IPS-15b (cell line): Measurements from ENCODE around the gene FRMPD3.
"Not testable (repeated sequence)": the region's sequence is repeated elsewhere in the genome, so short reads cannot be mapped to it uniquely, and the experiment has no call there.

Source experiments
- H3K27me3 ChIP-seq: one replicate; pipeline ENCODE4 v1.6.1; 2013; ENCODE audit warnings: low read length; ENCODE audit not compliant: control insufficient read depth, insufficient read depth
- H3K36me3 ChIP-seq: one replicate; pipeline ENCODE4 v1.6.1; 2013; ENCODE audit warnings: low read length; ENCODE audit not compliant: control insufficient read depth, insufficient read depth
- H3K4me1 ChIP-seq: one replicate; pipeline ENCODE4 v1.6.1; 2013; ENCODE audit warnings: mild to moderate bottlenecking, low read length; ENCODE audit not compliant: control insufficient read depth, insufficient read depth
- H3K4me3 ChIP-seq: one replicate; pipeline ENCODE4 v1.5.1; 2013; ENCODE audit warnings: low read depth, low read length
- H3K9ac ChIP-seq: one replicate; pipeline ENCODE4 v1.6.1; 2013; ENCODE audit warnings: low read depth, mild to moderate bottlenecking, low read length
- H3K9me3 ChIP-seq: one replicate; pipeline ENCODE4 v1.6.1; 2013; ENCODE audit warnings: mild to moderate bottlenecking, low read length; ENCODE audit not compliant: control insufficient read depth, insufficient read depth

The FRMPD3 gene

GRCh38 chrX:107450823-107451509 is 1.5 kb downstream of the FRMPD3 start:
- Histone ChIP-seq H3K27me3 (peaks cover 36% of the 10 kb centered on the region), H3K4me3 (peak overlapping the region; percentile 71), H3K4me1 (peaks cover 21% of the 10 kb centered on the region), H3K9me3 (no peaks in the 10 kb centered on the region), H3K36me3 (no peaks in the 10 kb centered on the region), H3K9ac (peak overlapping the region; percentile 26)

- Histone ChIP-seq H3K27me3 (peaks cover 31% of the 10 kb centered on the region), H3K36me3 (no peaks in the 10 kb centered on the region), H3K4me1 (peaks cover 21% of the 10 kb centered on the region), H3K4me3 (peak overlapping the region; percentile 71), H3K9me3 (no peaks in the 10 kb centered on the region), H3K9ac (peak overlapping the region; percentile 26)
These were observed 2.3 kb downstream of the FRMPD3 start for GRCh38 chrX:107451731-107452130.

GRCh38 chrX:107452581-107452980 is 3.1 kb downstream of the FRMPD3 start:
- peaks cover 21% of the 10 kb centered on the region for H3K4me1 ChIP-seq
- H3K9me3 ChIP-seq: no peaks in the 10 kb centered on the region
- peaks cover 22% of the 10 kb centered on the region for H3K27me3 ChIP-seq
- no peaks in the 10 kb centered on the region for H3K36me3 ChIP-seq
- H3K4me3 ChIP-seq: no peak overlapping the region
- H3K9ac ChIP-seq: no peak overlapping the region

- Histone ChIP-seq H3K4me1 (peaks cover 13% of the 10 kb centered on the region), H3K4me3 (no peak overlapping the region), H3K9me3 (no peaks in the 10 kb centered on the region), H3K27me3 (peaks cover 10% of the 10 kb centered on the region), H3K9ac (no peak overlapping the region), H3K36me3 (no peaks in the 10 kb centered on the region)
These were observed 4.8 kb downstream of the FRMPD3 start for GRCh38 chrX:107454302-107454701.

DNA sequence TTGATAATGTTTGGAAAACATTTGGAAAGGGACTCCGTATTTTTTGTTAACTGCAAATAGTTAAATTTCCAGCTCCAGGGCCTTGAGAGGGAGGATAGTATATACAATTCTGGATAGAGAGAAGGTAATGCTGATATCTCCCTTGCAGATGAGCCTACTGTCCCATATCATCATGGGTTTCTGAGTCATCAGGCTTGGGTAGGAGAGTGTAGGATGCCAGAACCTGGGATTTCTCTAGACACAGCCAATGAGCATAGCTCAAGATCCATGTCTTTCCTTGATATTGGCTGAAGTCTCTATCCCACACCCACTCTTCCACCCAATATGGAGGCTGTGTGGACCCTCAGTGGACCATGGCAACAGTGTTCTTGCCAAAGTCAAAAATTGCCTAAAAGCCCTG is 7.8 kb downstream of the FRMPD3 start:
- Histone ChIP-seq H3K9me3 (no peaks in the 10 kb centered on the region), H3K9ac (no peak overlapping the region), H3K4me3 (no peak overlapping the region), H3K36me3 (no peaks in the 10 kb centered on the region), H3K4me1 (peaks cover 9% of the 10 kb centered on the region), H3K27me3 (peaks cover 6% of the 10 kb centered on the region)

DNA sequence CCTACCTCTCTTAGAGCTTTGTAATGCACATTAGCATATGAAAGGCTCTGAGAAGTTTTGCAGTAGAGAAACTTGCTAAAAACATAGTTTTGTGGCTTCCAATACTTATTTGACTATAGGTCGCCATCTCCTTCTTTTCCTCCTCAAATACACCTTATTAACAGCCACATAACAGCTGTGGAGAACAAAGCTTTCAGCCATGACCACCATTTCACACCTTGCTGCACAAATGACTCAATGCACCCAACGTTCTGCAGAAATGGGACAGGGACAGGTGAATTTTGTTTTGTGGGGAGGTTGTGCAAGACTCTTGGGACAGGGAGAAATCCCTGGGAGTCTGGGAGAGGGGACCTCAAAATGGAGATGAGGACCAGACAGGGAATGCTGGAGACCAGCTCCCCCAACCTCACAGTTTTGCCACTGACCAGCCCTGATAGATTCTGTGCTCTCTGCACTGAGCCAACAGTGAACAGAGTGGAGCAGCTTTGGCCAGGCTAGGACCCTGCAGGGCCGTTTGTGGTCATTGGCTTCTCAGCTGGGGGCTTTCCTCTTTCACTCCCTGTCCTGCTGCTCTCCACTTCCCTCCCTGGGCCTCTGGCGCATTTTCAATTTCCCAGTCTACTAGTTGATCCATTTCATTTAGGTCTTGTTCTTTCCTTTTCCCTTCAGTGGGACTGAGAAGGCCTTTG is 16.6 kb downstream of the FRMPD3 start:
- Histone ChIP-seq H3K36me3 (no peaks in the 10 kb centered on the region), H3K4me3 (no peak overlapping the region), H3K9ac (no peak overlapping the region), H3K9me3 (no peaks in the 10 kb centered on the region), H3K27me3 (no peaks in the 10 kb centered on the region), H3K4me1 (peaks cover 4% of the 10 kb centered on the region)

GRCh38 chrX:107467271-107467670 is 17.8 kb downstream of the FRMPD3 start:
- Histone ChIP-seq H3K9me3 (no peaks in the 10 kb centered on the region), H3K36me3 (no peaks in the 10 kb centered on the region), H3K4me3 (no peak overlapping the region), H3K9ac (no peak overlapping the region), H3K4me1 (peaks cover 4% of the 10 kb centered on the region), H3K27me3 (no peaks in the 10 kb centered on the region)

- Histone ChIP-seq H3K9ac (no peak overlapping the region), H3K27me3 (no peaks in the 10 kb centered on the region), H3K9me3 (no peaks in the 10 kb centered on the region), H3K4me1 (peaks cover 4% of the 10 kb centered on the region), H3K36me3 (no peaks in the 10 kb centered on the region), H3K4me3 (no peak overlapping the region)
These were observed 20.7 kb downstream of the FRMPD3 start for GRCh38 chrX:107470198-107470597.

DNA sequence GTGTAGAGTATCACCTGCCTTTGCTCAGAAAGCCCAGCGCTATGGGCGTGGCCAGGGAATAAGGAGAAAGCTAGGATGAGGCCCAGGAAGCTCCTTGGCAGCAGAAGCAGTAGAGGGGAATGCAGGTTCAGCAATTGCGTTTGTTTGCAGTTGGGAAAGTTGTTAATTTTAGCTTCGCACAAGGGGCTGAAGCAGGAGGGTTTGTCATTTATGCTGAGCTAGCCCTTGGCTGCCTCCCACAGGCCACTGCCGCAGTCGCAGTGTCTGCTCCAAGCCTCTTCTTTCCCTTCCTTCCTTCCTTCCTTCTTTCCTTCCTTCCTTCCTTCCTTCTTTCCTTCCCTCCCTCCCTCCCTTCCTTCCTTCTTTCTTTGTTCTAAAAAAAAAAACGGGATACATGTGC is 21.5 kb downstream of the FRMPD3 start:
- Histone ChIP-seq H3K9ac (no peak overlapping the region), H3K27me3 (no peaks in the 10 kb centered on the region), H3K4me1 (peaks cover under 1% of the 10 kb centered on the region), H3K4me3 (no peak overlapping the region), H3K36me3 (no peaks in the 10 kb centered on the region), H3K9me3 (no peaks in the 10 kb centered on the region)

GRCh38 chrX:107471420-107471819 is 22.0 kb downstream of the FRMPD3 start:
- H3K9ac ChIP-seq, H3K27me3 ChIP-seq, H3K4me3 ChIP-seq, H3K4me1 ChIP-seq, H3K36me3 ChIP-seq, H3K9me3 ChIP-seq: not testable (repeated sequence)

GRCh38 chrX:107477406-107477805 is 28.0 kb downstream of the FRMPD3 start:
- Histone ChIP-seq H3K9ac (no peak overlapping the region), H3K4me3 (no peak overlapping the region), H3K27me3 (no peaks in the 10 kb centered on the region), H3K9me3 (no peaks in the 10 kb centered on the region), H3K36me3 (no peaks in the 10 kb centered on the region), H3K4me1 (no peaks in the 10 kb centered on the region)

GRCh38 chrX:107480272-107480671 is 30.8 kb downstream of the FRMPD3 start:
- no peak overlapping the region for H3K4me3 ChIP-seq

More at GRCh38 chrX:107480272-107480671, 30.8 kb downstream of the FRMPD3 start:
- Histone ChIP-seq H3K36me3 (no peaks in the 10 kb centered on the region), H3K27me3 (peaks cover 3% of the 10 kb centered on the region), H3K9ac (no peak overlapping the region), H3K4me1 (peaks cover 9% of the 10 kb centered on the region), H3K9me3 (no peaks in the 10 kb centered on the region)
